GM23338 (cell line): Measurements from ENCODE around the gene MEGF6. TPM values are rescaled to one million over a fixed set of nuclear protein-coding genes. Genes with fewer than 3 reads are reported as not detected.
A peak's percentile ranks its signal among the peaks of the same experiment; 100 is the strongest.

Experiments
- ATAC-seq: fragments of 200-7000 bp; cut with Tn5 transposase; 3 replicates; pipeline ENCODE4 v1.9.1; 2020
- DNase-seq: peaks from one replicate; pipeline ENCODE4 v3.0.0-alpha.2; 2015; ENCODE audit warnings: low spot score
- H2AFZ ChIP-seq: fragments of 200-600 bp; sonication (generic); 2 replicates; pipeline ENCODE4 v1.8.0; 2016; ENCODE audit warnings: antibody characterized with exemption, mild to moderate bottlenecking, moderate library complexity
- H3F3A ChIP-seq: fragments of 200-600 bp; sonication (generic); replicated peaks from 2 replicates; pipeline ENCODE4 v1.8.0; 2017; ENCODE audit warnings: antibody characterized with exemption, mixed run types, low read depth
- H3K27ac ChIP-seq: fragments of 200-600 bp; sonication (generic); 2 replicates; pipeline ENCODE4 v1.6.1; 2016; ENCODE audit warnings: low read depth
- H3K27me3 ChIP-seq: fragments of 200-600 bp; sonication (generic); 2 replicates; pipeline ENCODE4 v1.8.0; 2016; ENCODE audit warnings: mild to moderate bottlenecking, mixed run types, moderate library complexity; ENCODE audit not compliant: insufficient read depth
- H3K36me3 ChIP-seq: fragments of 200-600 bp; sonication (generic); 2 replicates; pipeline ENCODE4 v1.8.0; 2016; ENCODE audit warnings: mild to moderate bottlenecking; ENCODE audit not compliant: insufficient read depth
- H3K4me1 ChIP-seq: fragments of 200-600 bp; sonication (generic); 2 replicates; pipeline ENCODE4 v1.8.0; 2016; ENCODE audit warnings: mild to moderate bottlenecking, moderate library complexity; ENCODE audit not compliant: insufficient read depth
- H3K4me2 ChIP-seq: fragments of 200-600 bp; sonication (generic); 2 replicates; pipeline ENCODE4 v1.7.1; 2017; ENCODE audit warnings: mixed run types
- H3K4me3 ChIP-seq: fragments of 200-600 bp; sonication (generic); 2 replicates; pipeline ENCODE4 v1.6.1; 2016; ENCODE audit warnings: mixed run types
- H3K79me2 ChIP-seq: fragments of 200-600 bp; sonication (generic); replicated peaks from 2 replicates; pipeline ENCODE4 v1.8.0; 2017; ENCODE audit warnings: mild to moderate bottlenecking; ENCODE audit not compliant: insufficient read depth
- H3K9me2 ChIP-seq: fragments of 200-600 bp; sonication (generic); 2 replicates; pipeline ENCODE4 v1.8.0; 2017; ENCODE audit not compliant: insufficient read depth
- H4K20me1 ChIP-seq: fragments of 200-600 bp; sonication (generic); replicated peaks from 2 replicates; pipeline ENCODE4 v1.8.0; 2017; ENCODE audit warnings: mild to moderate bottlenecking; ENCODE audit not compliant: insufficient read depth
- H3K27ac Mint-ChIP-seq: 2 replicates; pipeline ENCODE4 v1.8.0; 2020; ENCODE audit warnings: inconsistent platforms, mild to moderate bottlenecking, moderate library complexity, mixed read lengths
- H3K27me3 Mint-ChIP-seq: 3 replicates; pipeline ENCODE4 v1.8.0; 2022; ENCODE audit warnings: low read depth, mild to moderate bottlenecking, moderate library complexity, mixed read lengths, inconsistent platforms; ENCODE audit not compliant: insufficient read depth, poor library complexity
- H3K36me3 Mint-ChIP-seq: 3 replicates; pipeline ENCODE4 v1.8.0; 2021; ENCODE audit warnings: low read depth, mild to moderate bottlenecking, inconsistent platforms, moderate library complexity, mixed read lengths
- H3K4me1 Mint-ChIP-seq: 3 replicates; pipeline ENCODE4 v1.8.0; 2020; ENCODE audit warnings: mild to moderate bottlenecking, inconsistent platforms, mixed read lengths
- H3K4me3 Mint-ChIP-seq: 3 replicates; pipeline ENCODE4 v1.8.0; 2021; ENCODE audit warnings: moderate library complexity, mild to moderate bottlenecking, inconsistent platforms, mixed read lengths
- H3K9me3 Mint-ChIP-seq: 3 replicates; pipeline ENCODE4 v1.8.0; 2020; ENCODE audit warnings: moderate library complexity, mild to moderate bottlenecking, inconsistent platforms, mixed read lengths
- NANOG ChIP-seq: IDR thresholded peaks from 2 replicates; pipeline ENCODE4 v1.6.1; 2016; ENCODE audit warnings: antibody characterized with exemption, borderline replicate concordance
- POLR2AphosphoS5 ChIP-seq: IDR thresholded peaks from 2 replicates; pipeline ENCODE4 v1.6.1; 2016; ENCODE audit warnings: antibody characterized with exemption, low read depth
- polyA plus RNA-seq: library from polyadenylated mRNA; unstranded; fragments of >200 nt; fragmentation: Nextera tagmentation; extraction: Ambion mirVana; gene quantifications from 2 replicates; pipeline ENCODE4 v1.2.1, GENCODE V29; 2016
- total RNA-seq: library from RNA; depleted of rRNA; stranded (reverse); fragments of >200 nt; shearing (Covaris generic); gene quantifications from 2 replicates; pipeline ENCODE4 v1.2.3, GENCODE V29; 2014
- TF ChIP-seq, protein P1 (sequence below), 2 experiments: fragments of 200-600 bp in 1 of 2; sonication (generic) in 1 of 2; conservative IDR thresholded peaks; 2 replicates each; pipeline versions ENCODE4 v1.5.1 to v1.6.1; 2016 to 2017; ENCODE audit warnings: antibody characterized with exemption in 2 of 2, low read depth in 2 of 2, mild to moderate bottlenecking in 2 of 2, moderate library complexity in 1 of 2
- TF ChIP-seq, protein P2 (sequence below): fragments of 250-450 bp; sonication (Bioruptor Pico); IDR thresholded peaks from 2 replicates; pipeline ENCODE4 v1.5.0; 2020; ENCODE audit warnings: mild to moderate bottlenecking, moderate library complexity

MEGF6 gene
- total and polyA plus RNA-seq, 2 experiments from 2014 or later = 4.0 to 21.4 TPM

DNA sequence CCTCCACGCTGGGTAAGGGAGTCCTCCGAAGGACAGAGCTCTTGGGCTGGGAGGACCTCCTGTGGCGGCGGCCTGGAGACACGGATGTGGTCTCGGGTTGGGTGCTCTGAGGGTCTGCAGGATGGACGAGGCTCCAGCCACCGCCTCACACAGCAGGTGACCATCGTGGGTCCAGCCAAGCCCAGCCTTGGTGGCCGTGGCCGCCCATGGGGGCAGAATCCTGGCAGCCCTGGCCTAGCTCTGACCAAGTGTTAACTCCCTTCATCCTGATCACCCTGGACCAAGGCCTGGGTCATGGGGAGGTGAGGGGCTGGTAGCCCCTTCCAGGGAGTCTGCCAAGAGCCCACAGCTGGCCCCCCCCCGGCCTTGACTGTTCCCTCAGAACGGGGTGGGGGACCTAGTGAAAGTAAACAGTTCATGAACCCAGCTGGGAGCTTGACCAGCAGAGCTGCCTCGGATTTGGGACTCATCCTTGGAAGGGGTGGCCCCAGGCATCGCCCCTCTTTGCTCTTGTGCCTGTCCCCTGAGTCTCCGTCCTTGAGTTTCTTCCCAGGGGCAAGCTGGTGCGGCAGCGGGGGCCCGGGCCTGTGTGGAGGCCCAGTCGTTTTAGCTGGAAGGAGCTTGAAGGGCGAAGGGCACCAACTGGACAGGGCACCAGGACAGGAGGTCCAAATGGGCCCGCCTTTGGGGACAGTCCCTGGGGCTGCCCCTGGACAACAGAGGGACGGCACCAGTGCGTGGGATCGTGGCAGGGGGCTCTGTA, 139.0 kb downstream of the MEGF6 start:
- Histone ChIP-seq H3K27ac (peak overlapping the region; percentile 45; the same call in 1 of the 2 replicates), H3K4me2 (no peak overlapping the region), H3K27me3 (no peaks in the 10 kb centered on the region), H3K79me2 (no peaks in the 10 kb centered on the region), H4K20me1 (no peaks in the 10 kb centered on the region), H3K36me3 (no peaks in the 10 kb centered on the region), H3K4me3 (no peak overlapping the region), H3K4me1 (peaks cover 7% of the 10 kb centered on the region; the same call in 1 of the 2 replicates), H3K9me2 (no peaks in the 10 kb centered on the region), H3F3A (no peaks in the 10 kb centered on the region), H2AFZ (no peak overlapping the region)
- TF ChIP-seq NANOG = no peak
- Mint-ChIP-seq H3K4me1 (peaks cover 16% of the 10 kb centered on the region), H3K9me3 (no peaks in the 10 kb centered on the region), H3K4me3 (no peak overlapping the region), H3K27me3 (peaks cover 3% of the 10 kb centered on the region), H3K36me3 (peaks cover 14% of the 10 kb centered on the region), H3K27ac (peak overlapping the region; percentile 90)
- ATAC-seq (no peak), DNase-seq (no peak)

DNA sequence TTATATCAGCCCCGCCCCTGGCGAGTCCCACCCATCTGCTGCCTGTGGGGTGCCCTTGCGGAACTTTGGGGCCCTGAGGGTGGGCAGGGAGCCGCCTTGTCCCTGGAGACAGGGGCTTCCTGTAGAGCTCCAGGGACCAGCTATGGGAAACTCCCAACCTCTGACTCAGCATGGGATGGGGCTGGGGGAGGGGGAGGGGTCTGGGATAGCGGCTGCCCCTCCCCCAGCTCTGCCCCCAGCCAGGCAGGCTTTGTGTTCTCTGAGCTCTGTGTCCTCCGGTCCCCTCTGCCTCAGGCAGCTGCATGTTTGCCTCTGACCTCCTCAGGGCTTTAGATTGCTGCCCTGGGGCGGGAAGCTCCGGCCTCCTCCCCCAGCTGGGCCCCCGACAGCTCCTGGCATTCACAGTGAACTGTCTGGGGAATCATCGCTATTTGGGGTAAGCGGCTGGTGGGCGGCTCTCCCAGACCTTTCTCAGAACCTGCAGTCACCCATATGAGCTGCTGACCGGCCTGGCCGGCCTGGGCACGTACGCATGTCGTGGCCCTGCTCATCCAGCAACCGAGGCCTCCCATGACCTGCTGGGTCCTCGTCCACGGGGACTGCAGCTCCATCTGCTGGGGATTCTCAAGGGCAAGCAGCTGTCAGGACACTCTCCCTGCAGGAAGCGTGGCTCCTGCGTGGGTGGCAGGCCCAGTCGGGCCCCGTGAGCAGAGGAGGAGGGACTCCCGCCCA, 139.8 kb downstream of the MEGF6 start:
- Mint-ChIP-seq H3K36me3 (peaks cover 14% of the 10 kb centered on the region), H3K9me3 (no peaks in the 10 kb centered on the region), H3K4me3 (no peak overlapping the region), H3K27me3 (peaks cover 3% of the 10 kb centered on the region), H3K4me1 (peaks cover 16% of the 10 kb centered on the region), H3K27ac (peak overlapping the region; percentile 95)
- H3K4me2 ChIP-seq = peak overlapping the region; percentile 43; the same call in 1 of the 2 replicates
- H3K4me1 ChIP-seq = peaks cover 7% of the 10 kb centered on the region; the same call in 1 of the 2 replicates
- no peaks in the 10 kb centered on the region for H3K36me3 ChIP-seq
- no peak overlapping the region for H2AFZ ChIP-seq
- TF ChIP-seq POLR2AphosphoS5 = no peak
- TF ChIP-seq, protein P1, sequence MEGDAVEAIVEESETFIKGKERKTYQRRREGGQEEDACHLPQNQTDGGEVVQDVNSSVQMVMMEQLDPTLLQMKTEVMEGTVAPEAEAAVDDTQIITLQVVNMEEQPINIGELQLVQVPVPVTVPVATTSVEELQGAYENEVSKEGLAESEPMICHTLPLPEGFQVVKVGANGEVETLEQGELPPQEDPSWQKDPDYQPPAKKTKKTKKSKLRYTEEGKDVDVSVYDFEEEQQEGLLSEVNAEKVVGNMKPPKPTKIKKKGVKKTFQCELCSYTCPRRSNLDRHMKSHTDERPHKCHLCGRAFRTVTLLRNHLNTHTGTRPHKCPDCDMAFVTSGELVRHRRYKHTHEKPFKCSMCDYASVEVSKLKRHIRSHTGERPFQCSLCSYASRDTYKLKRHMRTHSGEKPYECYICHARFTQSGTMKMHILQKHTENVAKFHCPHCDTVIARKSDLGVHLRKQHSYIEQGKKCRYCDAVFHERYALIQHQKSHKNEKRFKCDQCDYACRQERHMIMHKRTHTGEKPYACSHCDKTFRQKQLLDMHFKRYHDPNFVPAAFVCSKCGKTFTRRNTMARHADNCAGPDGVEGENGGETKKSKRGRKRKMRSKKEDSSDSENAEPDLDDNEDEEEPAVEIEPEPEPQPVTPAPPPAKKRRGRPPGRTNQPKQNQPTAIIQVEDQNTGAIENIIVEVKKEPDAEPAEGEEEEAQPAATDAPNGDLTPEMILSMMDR (conservative IDR thresholded peaks at IDR 0.05; ENCODE audit: low read depth in 2 of 2) = peak; percentile 35 to 66; a peak in 3 of 4 replicates
- H3K27ac ChIP-seq = peak overlapping the region; percentile 45; the same call in 1 of the 2 replicates
- ATAC-seq = peak; percentile 90
- no peaks in the 10 kb centered on the region for H3F3A ChIP-seq
- H3K9me2 ChIP-seq = no peaks in the 10 kb centered on the region
- no peak overlapping the region for H3K4me3 ChIP-seq
- peak; percentile 76 for DNase-seq
- H3K79me2 ChIP-seq = no peaks in the 10 kb centered on the region
- H4K20me1 ChIP-seq = no peaks in the 10 kb centered on the region
- no peaks in the 10 kb centered on the region for H3K27me3 ChIP-seq

DNA sequence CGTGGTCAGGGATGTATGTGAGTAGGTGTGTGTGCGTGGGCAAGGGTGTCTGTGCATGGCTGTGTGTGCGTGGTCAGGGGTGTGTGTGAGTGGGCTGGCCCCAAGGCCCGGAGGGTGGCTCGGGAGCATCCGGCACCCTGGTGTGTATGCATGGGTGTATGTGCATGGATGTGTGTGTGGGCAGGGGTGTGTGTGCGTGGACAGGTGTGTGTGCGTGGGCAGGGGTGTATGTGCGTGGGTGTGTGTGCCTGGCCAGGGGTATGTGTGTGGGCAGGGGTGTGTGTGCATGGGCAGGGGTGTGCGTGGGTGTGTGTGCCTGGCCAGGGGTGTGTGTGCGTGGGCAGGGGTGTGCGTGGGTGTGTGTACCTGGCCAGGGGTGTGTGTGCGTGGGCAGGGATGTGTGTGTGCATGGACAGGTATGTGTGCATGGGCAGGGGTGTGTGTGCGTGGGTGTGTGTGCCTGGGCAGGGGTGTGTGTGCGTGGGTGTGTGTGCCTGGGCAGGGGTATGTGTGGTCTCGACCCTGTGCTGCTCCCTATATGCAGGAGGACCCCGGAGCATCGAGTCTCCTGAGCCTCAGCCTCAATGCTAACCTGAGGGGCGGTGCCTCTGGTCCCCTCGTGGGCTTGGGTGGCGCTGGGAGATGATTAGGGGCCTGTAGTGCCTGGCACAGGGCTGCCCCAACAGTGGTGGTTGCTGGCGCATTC, 140.5 kb downstream of the MEGF6 start:
- Mint-ChIP-seq H3K27me3 (peaks cover 3% of the 10 kb centered on the region), H3K4me3 (no peak overlapping the region; the same call in 2 of the 3 replicates), H3K36me3 (peaks cover 14% of the 10 kb centered on the region), H3K9me3 (no peaks in the 10 kb centered on the region), H3K27ac (peak overlapping the region; percentile 95), H3K4me1 (peaks cover 16% of the 10 kb centered on the region)
- ATAC-seq (peak; percentile 42), DNase-seq (no peak)
- Histone ChIP-seq H3K4me3 (no peak overlapping the region), H3K27me3 (no peaks in the 10 kb centered on the region), H3F3A (no peaks in the 10 kb centered on the region), H3K4me1 (peaks cover 7% of the 10 kb centered on the region; the same call in 1 of the 2 replicates), H4K20me1 (no peaks in the 10 kb centered on the region), H3K9me2 (no peaks in the 10 kb centered on the region), H3K4me2 (peak overlapping the region; percentile 43; the same call in 1 of the 2 replicates), H2AFZ (no peak overlapping the region), H3K36me3 (no peaks in the 10 kb centered on the region), H3K27ac (no peak overlapping the region), H3K79me2 (no peaks in the 10 kb centered on the region)
- TF ChIP-seq NANOG = no peak
- TF ChIP-seq, protein P2, sequence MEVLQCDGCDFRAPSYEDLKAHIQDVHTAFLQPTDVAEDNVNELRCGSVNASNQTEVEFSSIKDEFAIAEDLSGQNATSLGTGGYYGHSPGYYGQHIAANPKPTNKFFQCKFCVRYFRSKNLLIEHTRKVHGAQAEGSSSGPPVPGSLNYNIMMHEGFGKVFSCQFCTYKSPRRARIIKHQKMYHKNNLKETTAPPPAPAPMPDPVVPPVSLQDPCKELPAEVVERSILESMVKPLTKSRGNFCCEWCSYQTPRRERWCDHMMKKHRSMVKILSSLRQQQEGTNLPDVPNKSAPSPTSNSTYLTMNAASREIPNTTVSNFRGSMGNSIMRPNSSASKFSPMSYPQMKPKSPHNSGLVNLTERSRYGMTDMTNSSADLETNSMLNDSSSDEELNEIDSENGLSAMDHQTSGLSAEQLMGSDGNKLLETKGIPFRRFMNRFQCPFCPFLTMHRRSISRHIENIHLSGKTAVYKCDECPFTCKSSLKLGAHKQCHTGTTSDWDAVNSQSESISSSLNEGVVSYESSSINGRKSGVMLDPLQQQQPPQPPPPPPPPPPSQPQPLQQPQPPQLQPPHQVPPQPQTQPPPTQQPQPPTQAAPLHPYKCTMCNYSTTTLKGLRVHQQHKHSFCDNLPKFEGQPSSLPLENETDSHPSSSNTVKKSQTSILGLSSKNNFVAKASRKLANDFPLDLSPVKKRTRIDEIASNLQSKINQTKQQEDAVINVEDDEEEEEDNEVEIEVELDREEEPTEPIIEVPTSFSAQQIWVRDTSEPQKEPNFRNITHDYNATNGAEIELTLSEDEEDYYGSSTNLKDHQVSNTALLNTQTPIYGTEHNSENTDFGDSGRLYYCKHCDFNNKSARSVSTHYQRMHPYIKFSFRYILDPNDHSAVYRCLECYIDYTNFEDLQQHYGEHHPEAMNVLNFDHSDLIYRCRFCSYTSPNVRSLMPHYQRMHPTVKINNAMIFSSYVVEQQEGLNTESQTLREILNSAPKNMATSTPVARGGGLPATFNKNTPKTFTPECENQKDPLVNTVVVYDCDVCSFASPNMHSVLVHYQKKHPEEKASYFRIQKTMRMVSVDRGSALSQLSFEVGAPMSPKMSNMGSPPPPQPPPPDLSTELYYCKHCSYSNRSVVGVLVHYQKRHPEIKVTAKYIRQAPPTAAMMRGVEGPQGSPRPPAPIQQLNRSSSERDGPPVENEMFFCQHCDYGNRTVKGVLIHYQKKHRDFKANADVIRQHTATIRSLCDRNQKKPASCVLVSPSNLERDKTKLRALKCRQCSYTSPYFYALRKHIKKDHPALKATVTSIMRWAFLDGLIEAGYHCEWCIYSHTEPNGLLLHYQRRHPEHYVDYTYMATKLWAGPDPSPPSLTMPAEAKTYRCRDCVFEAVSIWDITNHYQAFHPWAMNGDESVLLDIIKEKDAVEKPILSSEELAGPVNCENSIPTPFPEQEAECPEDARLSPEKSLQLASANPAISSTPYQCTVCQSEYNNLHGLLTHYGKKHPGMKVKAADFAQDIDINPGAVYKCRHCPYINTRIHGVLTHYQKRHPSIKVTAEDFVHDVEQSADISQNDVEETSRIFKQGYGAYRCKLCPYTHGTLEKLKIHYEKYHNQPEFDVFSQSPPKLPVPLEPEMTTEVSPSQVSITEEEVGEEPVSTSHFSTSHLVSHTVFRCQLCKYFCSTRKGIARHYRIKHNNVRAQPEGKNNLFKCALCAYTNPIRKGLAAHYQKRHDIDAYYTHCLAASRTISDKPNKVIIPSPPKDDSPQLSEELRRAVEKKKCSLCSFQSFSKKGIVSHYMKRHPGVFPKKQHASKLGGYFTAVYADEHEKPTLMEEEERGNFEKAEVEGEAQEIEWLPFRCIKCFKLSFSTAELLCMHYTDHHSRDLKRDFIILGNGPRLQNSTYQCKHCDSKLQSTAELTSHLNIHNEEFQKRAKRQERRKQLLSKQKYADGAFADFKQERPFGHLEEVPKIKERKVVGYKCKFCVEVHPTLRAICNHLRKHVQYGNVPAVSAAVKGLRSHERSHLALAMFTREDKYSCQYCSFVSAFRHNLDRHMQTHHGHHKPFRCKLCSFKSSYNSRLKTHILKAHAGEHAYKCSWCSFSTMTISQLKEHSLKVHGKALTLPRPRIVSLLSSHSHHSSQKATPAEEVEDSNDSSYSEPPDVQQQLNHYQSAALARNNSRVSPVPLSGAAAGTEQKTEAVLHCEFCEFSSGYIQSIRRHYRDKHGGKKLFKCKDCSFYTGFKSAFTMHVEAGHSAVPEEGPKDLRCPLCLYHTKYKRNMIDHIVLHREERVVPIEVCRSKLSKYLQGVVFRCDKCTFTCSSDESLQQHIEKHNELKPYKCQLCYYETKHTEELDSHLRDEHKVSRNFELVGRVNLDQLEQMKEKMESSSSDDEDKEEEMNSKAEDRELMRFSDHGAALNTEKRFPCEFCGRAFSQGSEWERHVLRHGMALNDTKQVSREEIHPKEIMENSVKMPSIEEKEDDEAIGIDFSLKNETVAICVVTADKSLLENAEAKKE = no peak
- no peak for TF ChIP-seq POLR2AphosphoS5
